ENCODE data around the gene CLRN1. TPM values are rescaled to one million over a fixed set of nuclear protein-coding genes. Genes with fewer than 3 reads are reported as not detected.

The CLRN1 gene
- total RNA-seq, 1 donor from 2014 or later, result not detected

DNA sequence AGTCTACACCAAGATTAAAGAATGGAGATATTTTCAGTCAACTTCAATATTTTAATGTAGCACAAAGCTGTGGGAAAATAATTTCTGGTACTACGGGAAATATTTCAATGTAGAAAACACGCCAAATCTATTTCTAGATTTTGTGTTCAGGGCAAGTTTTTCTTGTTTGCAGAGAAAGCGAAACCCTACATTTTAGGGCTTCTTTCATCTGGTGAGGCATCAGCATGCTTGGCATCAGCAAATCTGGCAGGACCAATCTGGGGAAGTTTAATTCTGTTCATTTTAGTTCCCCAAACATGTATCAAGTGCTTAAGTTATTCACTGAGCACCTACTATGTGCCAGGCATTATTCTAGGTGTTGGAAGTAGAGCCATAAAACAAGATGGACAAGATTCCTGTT is 30.3 kb downstream of the CLRN1 start:
- peaks cover 9% of the 10 kb centered on the region for H3K27me3 ChIP-seq (ENCODE audit: control insufficient read depth, insufficient read depth, low read length)
- DNase-seq (ENCODE audit: low read depth), result no peak
- H3K4me3 ChIP-seq (ENCODE audit: low read depth, low read length), result no peak overlapping the region
- TF ChIP-seq CTCF (IDR thresholded peaks at IDR 0.05; ENCODE audit: insufficient read depth, low read length, severe bottlenecking), result no peak
- no peak for FAIRE-seq
- H3K36me3 ChIP-seq (ENCODE audit: control insufficient read depth, insufficient read depth, low read length), result no peaks in the 10 kb centered on the region

DNA sequence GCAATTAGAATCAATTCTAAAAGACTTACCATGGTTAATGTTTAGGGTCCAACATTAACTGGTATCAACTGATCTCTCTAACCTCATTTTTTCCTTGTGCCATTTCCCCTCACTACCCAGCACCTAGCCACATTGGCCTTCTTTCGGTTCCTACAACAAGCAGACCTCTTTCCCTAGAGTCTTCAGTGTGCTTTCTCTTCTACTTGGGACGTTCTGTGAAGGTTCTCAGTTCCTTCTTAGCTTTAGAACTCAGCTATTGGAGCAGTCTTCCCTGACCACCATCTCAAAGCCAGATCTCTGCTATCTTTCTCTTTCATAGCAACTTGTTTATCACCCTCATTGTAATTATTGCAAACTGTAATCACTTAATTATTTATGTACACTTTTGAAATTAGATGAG is 35.8 kb downstream of the CLRN1 start:
- TF ChIP-seq CTCF (IDR thresholded peaks at IDR 0.05; ENCODE audit: insufficient read depth, low read length, severe bottlenecking), result no peak
- H3K36me3 ChIP-seq (ENCODE audit: control insufficient read depth, insufficient read depth, low read length), result no peaks in the 10 kb centered on the region
- no peak for FAIRE-seq
- no peak overlapping the region for H3K4me3 ChIP-seq (ENCODE audit: low read depth, low read length)
- peaks cover 11% of the 10 kb centered on the region for H3K27me3 ChIP-seq (ENCODE audit: control insufficient read depth, insufficient read depth, low read length)
- no peak for DNase-seq (ENCODE audit: low read depth)

DNA sequence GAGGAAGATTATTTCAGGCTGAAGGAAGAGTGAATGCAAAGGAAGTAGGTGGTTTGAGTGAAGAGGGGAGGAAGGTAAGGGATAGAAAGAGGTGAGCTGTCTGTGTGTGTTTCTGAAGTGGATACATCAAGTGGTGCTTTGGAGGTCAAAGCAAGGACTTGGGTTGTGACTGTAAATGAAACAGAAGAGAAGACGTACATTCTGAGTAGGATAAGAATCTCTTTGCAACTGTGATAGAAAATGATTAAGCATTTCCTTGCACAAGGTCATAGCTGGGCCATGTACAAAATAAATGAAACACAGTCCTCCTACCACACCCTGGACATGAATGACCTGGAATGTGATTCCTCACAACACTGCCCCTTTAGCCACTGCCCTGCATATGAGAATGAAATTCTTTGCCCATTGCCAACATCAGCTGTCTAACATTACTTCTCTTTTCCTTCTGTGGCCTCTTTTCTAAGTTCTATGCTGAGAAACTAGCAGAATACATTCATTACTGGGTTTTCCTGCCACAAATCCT is 39.0 kb downstream of the CLRN1 start:
- DNase-seq (ENCODE audit: low read depth), result no peak
- Histone ChIP-seq H3K4me3 (ENCODE audit: low read depth, low read length) (no peak overlapping the region), H3K36me3 (ENCODE audit: control insufficient read depth, insufficient read depth, low read length) (no peaks in the 10 kb centered on the region), H3K27me3 (ENCODE audit: control insufficient read depth, insufficient read depth, low read length) (peaks cover 12% of the 10 kb centered on the region)
- FAIRE-seq, result no peak
- TF ChIP-seq CTCF (IDR thresholded peaks at IDR 0.05; ENCODE audit: insufficient read depth, low read length, severe bottlenecking), result no peak

DNA sequence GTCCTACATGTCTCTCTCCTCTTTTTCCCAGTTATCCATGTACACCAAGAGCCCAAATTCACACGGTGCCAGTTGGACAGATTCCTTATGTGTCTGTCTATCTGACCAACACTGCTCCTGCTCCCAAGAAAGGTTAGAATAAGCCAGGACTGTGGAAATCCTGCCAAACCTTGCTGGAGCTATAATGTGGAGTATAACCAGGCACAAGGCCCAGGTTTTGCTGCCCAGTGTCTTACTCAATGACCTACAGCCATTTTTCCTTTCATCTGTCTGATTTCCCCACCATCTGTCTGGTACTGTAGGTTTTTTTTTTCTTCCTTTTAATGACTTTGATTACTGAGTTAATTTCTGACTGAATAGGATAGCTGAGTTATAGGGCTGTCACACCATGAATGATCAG is 40.8 kb downstream of the CLRN1 start:
- H3K27me3 ChIP-seq (ENCODE audit: control insufficient read depth, insufficient read depth, low read length), result peaks cover 4% of the 10 kb centered on the region
- H3K36me3 ChIP-seq (ENCODE audit: control insufficient read depth, insufficient read depth, low read length), result no peaks in the 10 kb centered on the region
- H3K4me3 ChIP-seq (ENCODE audit: low read depth, low read length), result no peak overlapping the region
- no peak for TF ChIP-seq CTCF (IDR thresholded peaks at IDR 0.05; ENCODE audit: insufficient read depth, low read length, severe bottlenecking)
- no peak for DNase-seq (ENCODE audit: low read depth)
- no peak for FAIRE-seq

DNA sequence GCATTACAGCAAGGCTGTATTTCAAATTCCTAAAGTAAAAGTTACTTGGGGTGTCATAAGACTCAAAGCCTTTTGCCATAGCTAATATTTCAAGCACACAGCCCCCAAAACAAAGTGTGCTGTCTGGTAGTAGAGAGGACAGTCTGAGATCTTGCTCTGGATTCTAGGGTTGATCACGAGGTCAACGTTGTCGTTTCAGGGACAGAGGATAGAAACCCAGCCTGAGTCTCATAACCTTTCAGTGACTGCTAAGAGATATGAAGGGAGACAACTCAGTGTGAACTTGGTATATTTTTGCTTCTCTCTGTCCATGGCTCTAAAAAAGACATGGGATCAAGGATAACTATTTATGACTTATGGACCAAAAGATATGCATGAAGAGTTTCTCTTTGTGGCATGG is 41.7 kb downstream of the CLRN1 start:
- no peak overlapping the region for H3K4me3 ChIP-seq (ENCODE audit: low read depth, low read length)
- peaks cover 2% of the 10 kb centered on the region for H3K27me3 ChIP-seq (ENCODE audit: control insufficient read depth, insufficient read depth, low read length)
- DNase-seq (ENCODE audit: low read depth) (no peak), FAIRE-seq (no peak)
- no peak for TF ChIP-seq CTCF (IDR thresholded peaks at IDR 0.05; ENCODE audit: insufficient read depth, low read length, severe bottlenecking)
- no peaks in the 10 kb centered on the region for H3K36me3 ChIP-seq (ENCODE audit: control insufficient read depth, insufficient read depth, low read length)

DNA sequence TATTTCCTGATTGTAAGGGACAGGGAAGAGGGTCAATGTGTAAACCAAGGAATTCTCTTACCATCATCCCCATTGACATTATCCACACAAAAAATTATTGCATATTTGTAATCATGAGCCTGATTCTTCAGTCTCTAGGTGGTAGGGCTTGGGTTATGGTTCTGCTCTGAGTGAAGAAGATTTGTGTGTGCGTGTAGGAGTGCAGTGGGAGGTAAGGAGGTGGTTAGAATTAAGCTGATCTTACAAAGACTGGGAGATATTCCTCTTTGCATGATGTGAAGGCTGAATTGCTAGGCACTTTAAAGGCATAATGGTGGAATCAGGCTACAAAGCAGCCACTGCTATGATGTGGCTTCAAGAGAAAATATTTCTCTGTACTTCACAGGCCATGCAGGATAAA is 44.3 kb downstream of the CLRN1 start:
- FAIRE-seq (no peak), DNase-seq (ENCODE audit: low read depth) (no peak)
- H3K36me3 ChIP-seq (ENCODE audit: control insufficient read depth, insufficient read depth, low read length), result no peaks in the 10 kb centered on the region
- H3K27me3 ChIP-seq (ENCODE audit: control insufficient read depth, insufficient read depth, low read length), result peaks cover 2% of the 10 kb centered on the region
- TF ChIP-seq CTCF (IDR thresholded peaks at IDR 0.05; ENCODE audit: insufficient read depth, low read length, severe bottlenecking), result no peak
- no peak overlapping the region for H3K4me3 ChIP-seq (ENCODE audit: low read depth, low read length)
